CD4-positive, alpha-beta T cell treated with Interleukin-15 for 4 hours (primary cell): Measurements from ENCODE around the gene PCDH1.

Experiments used
- DNase-seq: peaks from one replicate; pipeline ENCODE4 v3.0.0-alpha.2; 2020; ENCODE audit warnings: low spot score

Gene PCDH1

GRCh38 chr5:141853895-141854626 is 24.1 kb downstream of the PCDH1 start:
- no peak for DNase-seq

GRCh38 chr5:141852448-141852847 is 25.8 kb downstream of the PCDH1 start:
- no peak for DNase-seq

- DNase-seq, result no peak
These were observed 26.9 kb downstream of the PCDH1 start for GRCh38 chr5:141851195-141851874.

- no peak for DNase-seq
These were observed 27.4 kb downstream of the PCDH1 start for GRCh38 chr5:141850786-141851185.

- DNase-seq, result peak; percentile 30
These were observed 27.9 kb downstream of the PCDH1 start for GRCh38 chr5:141850244-141850768.

GRCh38 chr5:141849415-141850243 is 28.6 kb downstream of the PCDH1 start:
- DNase-seq, result peak; percentile 65

- peak; percentile 28 for DNase-seq
These were observed 29.3 kb downstream of the PCDH1 start for GRCh38 chr5:141848744-141849414.

GRCh38 chr5:141846031-141846430 is 32.2 kb downstream of the PCDH1 start:
- no peak for DNase-seq

- DNase-seq, result peak; percentile 4
These were observed 32.8 kb downstream of the PCDH1 start for GRCh38 chr5:141845371-141845851.

GRCh38 chr5:141844414-141845097 is 33.7 kb downstream of the PCDH1 start:
- no peak for DNase-seq

GRCh38 chr5:141843156-141843927 is 34.9 kb downstream of the PCDH1 start:
- DNase-seq, result no peak

- DNase-seq, result no peak
These were observed 36.6 kb downstream of the PCDH1 start for GRCh38 chr5:141841378-141842180.

GRCh38 chr5:141840826-141841360 is 37.3 kb downstream of the PCDH1 start:
- DNase-seq, result no peak

- DNase-seq, result no peak
These were observed 37.9 kb downstream of the PCDH1 start for GRCh38 chr5:141840280-141840812.

GRCh38 chr5:141839015-141839513 is 39.1 kb downstream of the PCDH1 start:
- no peak for DNase-seq

GRCh38 chr5:141838326-141839014 is 39.7 kb downstream of the PCDH1 start:
- no peak for DNase-seq

GRCh38 chr5:141835928-141836670 is 42.1 kb downstream of the PCDH1 start:
- DNase-seq, result no peak
